Activated T-helper 1 cell treated with anti-CD3 and anti-CD28 coated beads, Interleukin-2, amount 50 U/mL, for 16 hours (primary cell): Measurements from ENCODE around the gene MAPKAPK3.
"Not testable (repeated sequence)": the region's sequence is repeated elsewhere in the genome, so short reads cannot be mapped to it uniquely, and the experiment has no call there.

ENCODE experiments used
- DNase-seq, 2 donors: peaks; one replicate each; pipeline ENCODE4 v3.0.0-alpha.2; 2020; ENCODE audit warnings: low read depth in 1 of 2, low spot score in 1 of 2

Gene MAPKAPK3

GRCh38 chr3:50655009-50655830 lies 38.3 kb downstream of the MAPKAPK3 start:
- no peak for DNase-seq

GRCh38 chr3:50656417-50657195 lies 39.7 kb downstream of the MAPKAPK3 start:
- DNase-seq, result no peak

GRCh38 chr3:50657407-50657806 lies 40.5 kb downstream of the MAPKAPK3 start:
- no peak for DNase-seq

- DNase-seq, result no peak
Observed at GRCh38 chr3:50657816-50658215, 40.9 kb downstream of the MAPKAPK3 start.

- DNase-seq, result no peak
Observed at GRCh38 chr3:50658416-50658815, 41.5 kb downstream of the MAPKAPK3 start.

- DNase-seq, result no peak
Observed at GRCh38 chr3:50658831-50659230, 41.9 kb downstream of the MAPKAPK3 start.

- no peak for DNase-seq
Observed at GRCh38 chr3:50660386-50660785, 43.4 kb downstream of the MAPKAPK3 start.

- DNase-seq, result no peak
Observed at GRCh38 chr3:50661321-50661837, 44.4 kb downstream of the MAPKAPK3 start.

GRCh38 chr3:50662408-50662807 lies 45.5 kb downstream of the MAPKAPK3 start:
- no peak for DNase-seq

GRCh38 chr3:50665081-50665840 lies 48.3 kb downstream of the MAPKAPK3 start:
- DNase-seq, result no peak

- DNase-seq, result not testable (repeated sequence)
Observed at GRCh38 chr3:50665841-50666115, 48.8 kb downstream of the MAPKAPK3 start.

- DNase-seq, result no peak
Observed at GRCh38 chr3:50666837-50667236, 49.9 kb downstream of the MAPKAPK3 start.

- no peak for DNase-seq
Observed at GRCh38 chr3:50671331-50671730, 54.4 kb downstream of the MAPKAPK3 start.

GRCh38 chr3:50672656-50673055 lies 55.7 kb downstream of the MAPKAPK3 start:
- no peak for DNase-seq

GRCh38 chr3:50673931-50674330 lies 57.0 kb downstream of the MAPKAPK3 start:
- DNase-seq, result no peak

GRCh38 chr3:50674349-50675178 lies 57.6 kb downstream of the MAPKAPK3 start, which contains the start of gene DOCK3:
DOCK3 (plus strand) TSS chr3:50674927; CDS start chr3:50675264, 337 bp downstream.
- peak; percentile 34 to 42 for DNase-seq

- DNase-seq, result peak; percentile 24 to 51
Observed at GRCh38 chr3:50675179-50676030, 58.5 kb downstream of the MAPKAPK3 start.

GRCh38 chr3:50676031-50676705 lies 59.2 kb downstream of the MAPKAPK3 start:
- no peak for DNase-seq

GRCh38 chr3:50687127-50687751 lies 70.3 kb downstream of the MAPKAPK3 start:
- no peak for DNase-seq
